ENCODE results near the gene ST6GALNAC2.

DNA sequence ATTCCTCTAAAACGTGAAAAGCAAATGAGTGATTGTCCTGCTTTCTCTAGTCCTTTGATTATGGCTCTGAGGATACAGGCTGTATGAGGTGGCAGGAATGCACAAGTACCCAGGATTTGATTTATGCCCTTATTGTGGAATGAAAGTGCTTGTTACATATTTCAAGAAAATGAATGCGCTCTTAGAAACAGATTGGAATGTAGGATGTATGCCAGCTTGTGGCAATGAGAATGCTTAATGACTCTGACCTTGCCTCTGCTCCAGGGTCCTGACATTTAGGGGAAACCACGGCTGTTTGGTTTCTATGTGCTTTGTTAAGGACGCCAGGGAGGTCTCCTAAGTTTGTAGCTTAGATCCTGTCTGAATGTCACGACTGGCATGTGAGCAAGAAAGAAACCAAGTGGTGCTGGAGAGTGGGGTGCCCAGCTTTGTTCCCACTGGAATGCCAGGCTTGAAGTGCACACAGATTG, 23.8 kb downstream of the ST6GALNAC2 start:
- TF ChIP-seq, protein P1, sequence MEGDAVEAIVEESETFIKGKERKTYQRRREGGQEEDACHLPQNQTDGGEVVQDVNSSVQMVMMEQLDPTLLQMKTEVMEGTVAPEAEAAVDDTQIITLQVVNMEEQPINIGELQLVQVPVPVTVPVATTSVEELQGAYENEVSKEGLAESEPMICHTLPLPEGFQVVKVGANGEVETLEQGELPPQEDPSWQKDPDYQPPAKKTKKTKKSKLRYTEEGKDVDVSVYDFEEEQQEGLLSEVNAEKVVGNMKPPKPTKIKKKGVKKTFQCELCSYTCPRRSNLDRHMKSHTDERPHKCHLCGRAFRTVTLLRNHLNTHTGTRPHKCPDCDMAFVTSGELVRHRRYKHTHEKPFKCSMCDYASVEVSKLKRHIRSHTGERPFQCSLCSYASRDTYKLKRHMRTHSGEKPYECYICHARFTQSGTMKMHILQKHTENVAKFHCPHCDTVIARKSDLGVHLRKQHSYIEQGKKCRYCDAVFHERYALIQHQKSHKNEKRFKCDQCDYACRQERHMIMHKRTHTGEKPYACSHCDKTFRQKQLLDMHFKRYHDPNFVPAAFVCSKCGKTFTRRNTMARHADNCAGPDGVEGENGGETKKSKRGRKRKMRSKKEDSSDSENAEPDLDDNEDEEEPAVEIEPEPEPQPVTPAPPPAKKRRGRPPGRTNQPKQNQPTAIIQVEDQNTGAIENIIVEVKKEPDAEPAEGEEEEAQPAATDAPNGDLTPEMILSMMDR (IDR thresholded peaks at IDR 0.05), result no peak
- TF ChIP-seq POLR2A (IDR thresholded peaks at IDR 0.05), result no peak
